DOHH2 (cell line): ENCODE measurements around the gene IL34.
A peak's percentile ranks its signal among the peaks of the same experiment; 100 is the strongest.

Source experiments
- H3F3A ChIP-seq: fragments of 200-600 bp; sonication (generic), shearing (Covaris generic); 2 replicates; pipeline ENCODE4 v1.6.0; 2016; ENCODE audit warnings: antibody characterized with exemption, mild to moderate bottlenecking; ENCODE audit not compliant: control insufficient read depth, insufficient read depth
- H3K27ac ChIP-seq: fragments of 200-600 bp; sonication (generic); 2 replicates; pipeline ENCODE4 v1.5.1; 2014; ENCODE audit warnings: low read depth, mild to moderate bottlenecking, low read length, moderate library complexity
- H3K27me3 ChIP-seq: fragments of 200-600 bp; sonication (generic); 2 replicates; pipeline ENCODE4 v1.6.1; 2014; ENCODE audit warnings: mild to moderate bottlenecking, low read length, mixed read lengths; ENCODE audit not compliant: control insufficient read depth
- H3K36me3 ChIP-seq: fragments of 200-600 bp; sonication (generic); 2 replicates; pipeline ENCODE4 v1.6.1; 2014; ENCODE audit warnings: mild to moderate bottlenecking, low read length, moderate library complexity, mixed read lengths; ENCODE audit not compliant: control insufficient read depth
- H3K4me1 ChIP-seq: fragments of 200-600 bp; sonication (generic); 2 replicates; pipeline ENCODE4 v1.6.1; 2014; ENCODE audit warnings: mild to moderate bottlenecking, low read length, mixed read lengths; ENCODE audit not compliant: control insufficient read depth
- H3K4me2 ChIP-seq: fragments of 200-600 bp; sonication (generic); 2 replicates; pipeline ENCODE4 v1.6.0; 2014; ENCODE audit warnings: mild to moderate bottlenecking, low read length, moderate library complexity
- H3K4me3 ChIP-seq: fragments of 200-600 bp; sonication (generic); 2 replicates; pipeline ENCODE4 v1.5.1; 2014; ENCODE audit warnings: mild to moderate bottlenecking, low read length, mixed read lengths
- H3K79me2 ChIP-seq: fragments of 200-600 bp; sonication (generic); 2 replicates; pipeline ENCODE4 v1.6.1; 2014; ENCODE audit warnings: mild to moderate bottlenecking, low read length, mixed read lengths; ENCODE audit not compliant: control insufficient read depth
- H3K9me2 ChIP-seq: fragments of 200-600 bp; sonication (generic); replicated peaks from 2 replicates; pipeline ENCODE4 v1.6.1; 2014; ENCODE audit warnings: mild to moderate bottlenecking, low read length, mixed read lengths; ENCODE audit not compliant: control insufficient read depth
- H3K9me3 ChIP-seq: fragments of 200-600 bp; sonication (generic); 2 replicates; pipeline ENCODE4 v1.6.1; 2014; ENCODE audit warnings: antibody characterized with exemption, low read length, mixed read lengths; ENCODE audit not compliant: control insufficient read depth, insufficient read depth
- H4K20me1 ChIP-seq: fragments of 200-600 bp; sonication (generic); 2 replicates; pipeline ENCODE4 v1.6.0; 2014; ENCODE audit warnings: low read depth, mild to moderate bottlenecking, antibody characterized with exemption, low read length, moderate library complexity; ENCODE audit not compliant: control insufficient read depth, insufficient read depth
- EZH2phosphoT487 ChIP-seq: fragments of 200-600 bp; sonication (generic); IDR thresholded peaks from 2 replicates; pipeline ENCODE4 v1.6.1; 2017; ENCODE audit warnings: borderline replicate concordance, mild to moderate bottlenecking, antibody characterized with exemption, low read length, moderate library complexity, mixed read lengths
- TF ChIP-seq, protein P1 (sequence below): fragments of 200-600 bp; sonication (generic); IDR thresholded peaks from one replicate; pipeline ENCODE4 v1.5.1; 2014; ENCODE audit warnings: antibody characterized with exemption, mild to moderate bottlenecking, low read depth, low read length; ENCODE audit not compliant: poor library complexity, severe bottlenecking

IL34 gene

DNA sequence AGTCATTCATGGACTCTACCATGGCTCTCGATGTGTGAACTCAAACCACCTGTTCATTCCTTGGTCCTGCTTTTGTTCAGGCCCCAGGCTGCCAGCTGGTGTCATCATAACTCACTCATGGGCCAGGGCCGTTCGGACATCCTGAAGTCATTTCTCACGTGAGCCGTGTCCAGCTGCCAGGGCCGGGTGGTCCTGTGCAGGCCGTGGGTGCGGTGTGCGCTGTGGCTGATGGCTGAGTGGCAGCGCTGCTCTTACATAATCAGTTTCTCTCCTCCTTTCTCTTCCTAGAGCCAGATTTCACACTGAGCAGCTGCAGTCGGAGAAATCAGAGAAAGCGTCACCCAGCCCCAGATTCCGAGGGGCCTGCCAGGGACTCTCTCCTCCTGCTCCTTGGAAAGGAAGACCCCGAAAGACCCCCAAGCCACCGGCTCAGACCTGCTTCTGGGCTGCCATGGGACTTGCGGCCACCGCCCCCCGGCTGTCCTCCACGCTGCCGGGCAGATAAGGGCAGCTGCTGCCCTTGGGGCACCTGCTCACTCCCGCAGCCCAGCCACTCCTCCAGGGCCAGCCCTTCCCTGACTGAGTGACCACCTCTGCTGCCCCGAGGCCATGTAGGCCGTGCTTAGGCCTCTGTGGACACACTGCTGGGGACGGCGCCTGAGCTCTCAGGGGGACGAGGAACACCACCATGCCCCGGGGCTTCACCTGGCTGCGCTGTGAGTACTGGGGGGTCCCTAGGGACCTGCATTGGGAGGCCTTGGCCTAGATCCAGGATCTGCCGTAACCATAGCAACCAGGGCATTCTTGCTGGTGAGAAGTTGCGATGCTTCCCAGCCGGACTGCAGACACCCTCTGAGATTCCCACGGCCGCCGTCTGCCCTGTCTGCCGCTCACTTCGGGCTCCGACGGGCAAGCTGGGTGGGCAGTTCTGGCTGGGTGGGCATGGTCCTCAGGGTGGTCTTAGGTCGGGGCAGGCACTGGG lies at the start of gene IL34:
IL34 (plus strand) TSS at position 300 of the 982 bp plus-strand sequence; CDS start at position 689, 389 bp downstream.
- TF ChIP-seq, protein P1, sequence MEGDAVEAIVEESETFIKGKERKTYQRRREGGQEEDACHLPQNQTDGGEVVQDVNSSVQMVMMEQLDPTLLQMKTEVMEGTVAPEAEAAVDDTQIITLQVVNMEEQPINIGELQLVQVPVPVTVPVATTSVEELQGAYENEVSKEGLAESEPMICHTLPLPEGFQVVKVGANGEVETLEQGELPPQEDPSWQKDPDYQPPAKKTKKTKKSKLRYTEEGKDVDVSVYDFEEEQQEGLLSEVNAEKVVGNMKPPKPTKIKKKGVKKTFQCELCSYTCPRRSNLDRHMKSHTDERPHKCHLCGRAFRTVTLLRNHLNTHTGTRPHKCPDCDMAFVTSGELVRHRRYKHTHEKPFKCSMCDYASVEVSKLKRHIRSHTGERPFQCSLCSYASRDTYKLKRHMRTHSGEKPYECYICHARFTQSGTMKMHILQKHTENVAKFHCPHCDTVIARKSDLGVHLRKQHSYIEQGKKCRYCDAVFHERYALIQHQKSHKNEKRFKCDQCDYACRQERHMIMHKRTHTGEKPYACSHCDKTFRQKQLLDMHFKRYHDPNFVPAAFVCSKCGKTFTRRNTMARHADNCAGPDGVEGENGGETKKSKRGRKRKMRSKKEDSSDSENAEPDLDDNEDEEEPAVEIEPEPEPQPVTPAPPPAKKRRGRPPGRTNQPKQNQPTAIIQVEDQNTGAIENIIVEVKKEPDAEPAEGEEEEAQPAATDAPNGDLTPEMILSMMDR, result no peak
- TF ChIP-seq EZH2phosphoT487, result no peak

DNA sequence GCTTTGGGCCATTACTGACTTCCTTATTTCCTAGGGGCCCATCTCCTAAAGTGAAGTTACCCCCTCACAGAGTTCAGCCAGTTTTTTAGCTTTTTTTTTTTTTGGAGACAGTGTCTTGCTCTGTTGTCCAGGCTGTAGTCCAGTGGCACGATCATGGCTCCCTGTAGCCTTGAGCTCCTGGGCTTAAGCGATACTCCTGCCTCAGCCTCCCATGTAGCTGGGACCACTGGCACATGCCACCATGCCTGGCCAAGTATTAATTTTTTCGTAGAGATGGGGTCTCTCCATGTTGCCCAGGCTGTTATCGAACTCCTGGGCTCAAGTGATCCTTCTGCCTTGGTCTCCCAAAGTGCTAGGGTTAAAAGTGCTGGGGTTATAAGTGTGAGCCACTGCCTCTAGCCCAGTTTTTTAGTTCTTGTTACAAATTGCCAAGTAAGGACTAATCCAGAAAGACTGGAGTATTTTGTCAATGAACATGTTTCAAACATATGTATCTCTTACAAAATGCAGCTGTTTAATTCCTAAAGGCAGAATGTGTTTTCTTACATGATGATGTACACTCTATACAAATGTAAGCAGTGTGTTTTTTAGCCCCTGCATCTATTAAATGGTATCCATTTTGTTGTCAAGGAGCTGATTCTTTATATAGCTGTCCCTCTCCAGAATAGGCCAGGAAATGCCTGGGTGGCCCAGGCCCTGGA lies 49.1 kb upstream of the IL34 start:
- Histone ChIP-seq H3K4me1 (no peaks in the 10 kb centered on the region), H3K79me2 (no peaks in the 10 kb centered on the region), H3K9me2 (no peaks in the 10 kb centered on the region), H3K9me3 (no peaks in the 10 kb centered on the region), H3K27me3 (peaks cover 5% of the 10 kb centered on the region; the same call in 1 of the 2 replicates), H3K27ac (no peak overlapping the region), H3K36me3 (no peaks in the 10 kb centered on the region), H4K20me1 (no peaks in the 10 kb centered on the region), H3K4me2 (no peak overlapping the region), H3K4me3 (no peak overlapping the region), H3F3A (no peaks in the 10 kb centered on the region)
- TF ChIP-seq EZH2phosphoT487, result no peak
- TF ChIP-seq, protein P1, result no peak

More for the DNA sequence above, at the start of gene IL34:
- Histone ChIP-seq H3K9me3 (peaks cover 3% of the 10 kb centered on the region; the same call in 1 of the 2 replicates), H3K36me3 (no peaks in the 10 kb centered on the region), H3K4me3 (no peak within 1 kb of the TSS), H3K4me1 (peaks cover 9% of the 10 kb centered on the region), H4K20me1 (no peaks in the 10 kb centered on the region), H3F3A (peaks cover 7% of the 10 kb centered on the region), H3K4me2 (peak within 1 kb of the TSS; percentile 40; the same call in 1 of the 2 replicates), H3K27me3 (no peaks in the 10 kb centered on the region), H3K27ac (no peak within 1 kb of the TSS), H3K79me2 (no peaks in the 10 kb centered on the region), H3K9me2 (no peaks in the 10 kb centered on the region)

DNA sequence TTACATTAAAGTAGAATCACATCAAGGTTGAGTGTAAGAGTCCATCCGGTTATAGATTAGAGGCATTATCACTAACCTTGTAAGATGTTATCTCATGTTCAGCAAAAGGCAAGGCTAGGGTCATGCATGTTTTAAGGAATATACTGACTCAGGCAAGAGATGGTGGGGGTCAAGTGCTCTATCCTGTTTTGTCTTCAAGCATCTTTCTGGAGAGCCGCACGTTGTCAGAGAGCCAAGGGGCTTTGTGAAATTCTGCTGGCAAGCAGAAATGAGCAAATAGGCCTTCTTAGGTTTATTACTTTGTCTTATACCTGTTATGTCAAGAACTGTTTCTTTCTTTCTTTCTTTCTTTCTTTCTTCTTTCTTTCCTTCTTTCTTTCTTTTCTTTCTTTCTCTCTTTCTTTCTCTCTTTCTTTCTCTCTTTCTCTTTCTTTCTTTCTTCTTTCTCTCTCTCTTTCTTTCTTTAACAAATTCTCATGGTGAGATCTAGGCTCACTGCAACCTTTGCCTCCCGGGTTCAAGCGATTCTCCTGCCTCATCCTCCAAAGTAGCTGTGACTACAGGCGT lies 47.3 kb upstream of the IL34 start:
- no peaks in the 10 kb centered on the region for H3K9me2 ChIP-seq
- H3K79me2 ChIP-seq, result no peaks in the 10 kb centered on the region
- TF ChIP-seq, protein P1, result no peak
- TF ChIP-seq EZH2phosphoT487, result no peak
- no peak overlapping the region for H3K27ac ChIP-seq
- no peak overlapping the region for H3K4me3 ChIP-seq
- H4K20me1 ChIP-seq, result no peaks in the 10 kb centered on the region
- peaks cover 5% of the 10 kb centered on the region; the same call in 1 of the 2 replicates for H3K27me3 ChIP-seq
- H3K4me2 ChIP-seq, result no peak overlapping the region
- H3K9me3 ChIP-seq, result no peaks in the 10 kb centered on the region
- H3K4me1 ChIP-seq, result no peaks in the 10 kb centered on the region
- no peaks in the 10 kb centered on the region for H3F3A ChIP-seq
- H3K36me3 ChIP-seq, result no peaks in the 10 kb centered on the region
